A673 (cell line): ENCODE data around the gene PRDM16. TPM values are rescaled to one million over a fixed set of nuclear protein-coding genes. Genes with fewer than 3 reads are reported as not detected.

Source experiments
- BruUV-seq: library from RNA; stranded (reverse); fragments of 400-500 nt; replicated peaks from 2 replicates; lab custom pipeline; 2021; lab: Mats Ljungman, UMichigan
- CTCF ChIA-PET: fragments of 300-600 bp; sonication (Branson Sonifier 250); formaldehyde crosslinking; loops from one replicate; lab custom pipeline; 2022; ENCODE audit warnings: antibody characterized with exemption; lab: Charles Lee
- POLR2A ChIA-PET: fragments of 300-600 bp; sonication (Branson Sonifier 250); formaldehyde crosslinking; loops from one replicate; lab custom pipeline; 2022; ENCODE audit warnings: antibody characterized with exemption; ENCODE audit not compliant: low non-redundant PET; lab: Charles Lee
- DNase-seq: peaks from one replicate; pipeline ENCODE4 v3.0.0-alpha.2; 2015; ENCODE audit warnings: low spot score
- H3K27ac ChIP-seq: fragments of 200-600 bp; sonication (generic); 2 replicates; pipeline ENCODE4 v1.5.1; 2016; ENCODE audit warnings: mixed run types, low read depth, mild to moderate bottlenecking, mixed read lengths, antibody characterized with exemption, low read length; ENCODE audit not compliant: poor library complexity, severe bottlenecking
- H3K27me3 ChIP-seq: fragments of 200-600 bp; sonication (generic); replicated peaks from 2 replicates; pipeline ENCODE4 v1.6.1; 2017; ENCODE audit warnings: mixed run types, low read depth, mild to moderate bottlenecking, mixed read lengths, antibody characterized with exemption, low read length; ENCODE audit not compliant: insufficient read depth, poor library complexity
- H3K36me3 ChIP-seq: fragments of 200-600 bp; sonication (generic); 2 replicates; pipeline ENCODE4 v1.6.1; 2016; ENCODE audit warnings: mixed run types, mild to moderate bottlenecking, mixed read lengths, antibody characterized with exemption, low read length; ENCODE audit not compliant: insufficient read depth, poor library complexity, severe bottlenecking
- H3K4me1 ChIP-seq: fragments of 200-600 bp; sonication (generic); 2 replicates; pipeline ENCODE4 v1.6.1; 2017; ENCODE audit warnings: mixed run types, mild to moderate bottlenecking, mixed read lengths, antibody characterized with exemption, low read length; ENCODE audit not compliant: insufficient read depth, poor library complexity, severe bottlenecking
- H3K4me3 ChIP-seq: fragments of 200-600 bp; sonication (generic); 2 replicates; pipeline ENCODE4 v1.5.1; 2016; ENCODE audit warnings: low read depth, mixed run types, mild to moderate bottlenecking, mixed read lengths, low read length; ENCODE audit not compliant: poor library complexity, severe bottlenecking
- H3K9me3 ChIP-seq: fragments of 200-600 bp; sonication (generic); 2 replicates; pipeline ENCODE4 v1.6.1; 2016; ENCODE audit warnings: mixed run types, low read depth, mild to moderate bottlenecking, mixed read lengths, antibody characterized with exemption, low read length; ENCODE audit not compliant: poor library complexity, severe bottlenecking
- CTCF ChIP-seq: fragments of 300-800, 200-600 bp; sonication (generic); conservative IDR thresholded peaks from 2 replicates; pipeline ENCODE4 v1.5.1; 2017; ENCODE audit warnings: low read depth, mild to moderate bottlenecking, antibody characterized with exemption, low read length, moderate library complexity, mixed read lengths
- EZH2 ChIP-seq: fragments of 200-600 bp; sonication (generic); IDR thresholded peaks from 2 replicates; pipeline ENCODE4 v1.6.1; 2017; ENCODE audit warnings: borderline replicate concordance, low read depth, mild to moderate bottlenecking, mixed read lengths, antibody characterized with exemption, low read length; ENCODE audit not compliant: poor library complexity, severe bottlenecking
- intact Hi-C: fragments of 100-400 bp; cut with micrococcal nuclease; formaldehyde crosslinking; loops from one replicate; pipeline ENCODE4 v1.10.0; 2022; ENCODE audit not compliant: unreplicated experiment
- total RNA-seq: library from RNA; stranded (reverse); gene quantifications from 2 replicates; pipeline ENCODE4 v1.2.3, GENCODE V29; 2021

The PRDM16 gene
- total RNA-seq, 1 experiment from 2014 or later: 0.49 TPM

GRCh38 chr1:3049905-3050304, 19.1 kb upstream of the PRDM16 start:
- ChIA-PET POLR2A (no interaction called here), CTCF (no interaction called here)
- no peaks in the 10 kb centered on the region for H3K4me1 ChIP-seq
- H3K4me3 ChIP-seq: no peak overlapping the region
- BruUV-seq: no TSS peak
- no peaks in the 10 kb centered on the region for H3K36me3 ChIP-seq
- TF ChIP-seq EZH2 (no peak), CTCF (no peak)
- no peak for DNase-seq
- intact Hi-C loops: no loop called here
- peaks cover 33% of the 10 kb centered on the region for H3K27me3 ChIP-seq
- H3K9me3 ChIP-seq: no peaks in the 10 kb centered on the region
- no peak overlapping the region for H3K27ac ChIP-seq

GRCh38 chr1:3050603-3051002, 18.4 kb upstream of the PRDM16 start:
- no TSS peak for BruUV-seq
- ChIA-PET POLR2A (no interaction called here), CTCF (no interaction called here)
- H3K9me3 ChIP-seq: no peaks in the 10 kb centered on the region
- H3K36me3 ChIP-seq: no peaks in the 10 kb centered on the region
- H3K27ac ChIP-seq: no peak overlapping the region
- TF ChIP-seq EZH2 (no peak), CTCF (no peak)
- H3K4me3 ChIP-seq: no peak overlapping the region
- H3K4me1 ChIP-seq: no peaks in the 10 kb centered on the region
- peaks cover 36% of the 10 kb centered on the region for H3K27me3 ChIP-seq
- no peak for DNase-seq
- intact Hi-C loops: no loop called here

- no peak for TF ChIP-seq CTCF
- TF ChIP-seq EZH2: no peak
- DNase-seq: no peak
- POLR2A ChIA-PET: no interaction called here
- Histone ChIP-seq H3K27ac (no peak overlapping the region), H3K27me3 (peaks cover 37% of the 10 kb centered on the region), H3K4me1 (no peaks in the 10 kb centered on the region), H3K36me3 (no peaks in the 10 kb centered on the region), H3K9me3 (no peaks in the 10 kb centered on the region), H3K4me3 (no peak overlapping the region)
- no TSS peak for BruUV-seq
- CTCF ChIA-PET: no interaction called here
- intact Hi-C loops: no loop called here
Measured at GRCh38 chr1:3051270-3052268, 17.4 kb upstream of the PRDM16 start.
